Left kidney (tissue), 2 donors: Measurements from ENCODE around the gene MRPL36. TPM values are rescaled to one million over a fixed set of nuclear protein-coding genes. Genes with fewer than 3 reads are reported as not detected.

Experiments
- DNase-seq: peaks from one replicate; pipeline ENCODE4 v3.0.0-alpha.2; 2013
- polyA plus RNA-seq: library from polyadenylated mRNA; unstranded; fragments of 120-200 nt; gene quantifications from one replicate; pipeline ENCODE4 v1.2.1, GENCODE V29; 2013; ENCODE audit not compliant: insufficient read length

MRPL36 gene
- polyA plus RNA-seq, 1 donor = 33.2 TPM

GRCh38 chr5:1765880-1766235, 33.8 kb downstream of the MRPL36 start:
- DNase-seq = no peak

GRCh38 chr5:1765141-1765879, 34.3 kb downstream of the MRPL36 start:
- no peak for DNase-seq

DNA sequence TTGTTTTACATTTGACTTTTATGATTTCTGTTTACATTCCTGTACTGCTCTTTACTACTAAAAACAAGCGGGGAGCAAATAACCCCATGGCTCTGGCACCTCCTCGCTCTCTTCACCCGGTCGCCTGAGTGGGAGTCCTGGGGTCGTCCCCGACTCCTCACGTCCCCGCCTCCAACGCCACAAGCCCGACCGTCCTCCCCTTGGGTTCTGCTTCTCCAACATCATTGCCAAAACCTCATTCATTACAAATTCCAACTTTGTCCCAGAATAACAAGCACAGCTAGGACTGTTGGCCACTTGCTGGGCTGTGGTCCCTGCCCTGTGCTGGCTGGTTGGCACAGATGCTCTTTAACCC, 35.1 kb downstream of the MRPL36 start:
- no peak for DNase-seq

GRCh38 chr5:1763960-1764605, 35.6 kb downstream of the MRPL36 start:
- DNase-seq = no peak

GRCh38 chr5:1763548-1763911, 36.1 kb downstream of the MRPL36 start:
- DNase-seq = peak; percentile 52

GRCh38 chr5:1762883-1763547, 36.6 kb downstream of the MRPL36 start:
- DNase-seq = no peak

GRCh38 chr5:1762121-1762882, 37.3 kb downstream of the MRPL36 start:
- DNase-seq = no peak

GRCh38 chr5:1761453-1761755, 38.2 kb downstream of the MRPL36 start:
- DNase-seq = no peak

GRCh38 chr5:1760656-1761452, 38.8 kb downstream of the MRPL36 start:
- no peak for DNase-seq

- DNase-seq = no peak
Measured at GRCh38 chr5:1760231-1760630, 39.4 kb downstream of the MRPL36 start.

DNA sequence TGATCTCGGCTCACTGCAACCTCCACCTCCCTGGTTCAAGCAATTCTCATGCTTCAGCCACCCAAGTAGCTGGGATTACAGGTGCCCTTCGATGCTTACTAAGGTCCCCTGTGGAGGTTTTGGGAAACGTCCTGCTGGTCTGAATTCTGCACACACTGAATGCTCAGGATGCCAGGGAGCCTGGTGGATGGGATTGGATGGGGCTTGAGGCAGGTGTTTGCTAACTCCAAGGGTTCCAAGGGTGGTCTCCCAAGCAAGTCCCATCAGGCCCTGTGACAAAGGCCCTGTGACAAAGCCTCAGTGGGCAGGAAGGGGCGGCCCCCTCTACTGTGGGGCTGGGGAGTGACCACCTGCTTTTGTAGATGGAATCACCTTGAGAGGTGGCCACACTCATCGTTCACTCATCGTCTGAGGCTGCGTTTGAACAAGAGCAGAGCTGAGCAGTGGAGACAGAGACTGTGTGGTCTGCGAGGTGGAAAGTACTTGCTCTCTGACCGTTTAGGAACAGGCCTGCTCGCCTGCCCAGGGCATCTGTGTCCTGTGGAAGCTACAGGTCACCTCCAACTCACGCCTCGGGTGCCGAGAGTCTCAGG, 40.2 kb downstream of the MRPL36 start:
- DNase-seq = no peak

- DNase-seq = no peak
Measured at GRCh38 chr5:1758574-1758973, 41.1 kb downstream of the MRPL36 start.

- DNase-seq = no peak
Measured at GRCh38 chr5:1757511-1757910, 42.1 kb downstream of the MRPL36 start.

DNA sequence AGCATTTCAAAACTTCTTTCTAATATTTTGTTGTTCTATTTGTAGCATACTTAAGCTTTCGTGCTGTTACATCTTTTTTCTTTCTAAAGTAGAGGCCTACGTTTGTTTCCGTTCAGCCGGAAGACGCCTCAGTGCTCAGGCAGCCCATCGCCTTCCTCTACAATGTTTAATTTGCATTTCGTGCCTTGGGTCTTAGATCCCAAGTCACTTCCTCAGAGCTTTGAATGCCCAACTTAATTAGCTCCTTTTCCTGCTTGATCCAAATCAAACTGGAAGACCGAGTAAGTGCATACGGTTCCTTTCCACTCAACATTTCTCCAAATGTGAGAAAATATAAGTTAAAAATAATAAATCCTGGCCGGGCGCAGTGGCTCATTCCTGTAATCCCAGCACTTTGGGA, 43.2 kb downstream of the MRPL36 start:
- no peak for DNase-seq

GRCh38 chr5:1755321-1755949, 44.2 kb downstream of the MRPL36 start:
- no peak for DNase-seq

- no peak for DNase-seq
Measured at GRCh38 chr5:1754531-1755220, 45.0 kb downstream of the MRPL36 start.

- no peak for DNase-seq
Measured at GRCh38 chr5:1753490-1753889, 46.1 kb downstream of the MRPL36 start.

DNA sequence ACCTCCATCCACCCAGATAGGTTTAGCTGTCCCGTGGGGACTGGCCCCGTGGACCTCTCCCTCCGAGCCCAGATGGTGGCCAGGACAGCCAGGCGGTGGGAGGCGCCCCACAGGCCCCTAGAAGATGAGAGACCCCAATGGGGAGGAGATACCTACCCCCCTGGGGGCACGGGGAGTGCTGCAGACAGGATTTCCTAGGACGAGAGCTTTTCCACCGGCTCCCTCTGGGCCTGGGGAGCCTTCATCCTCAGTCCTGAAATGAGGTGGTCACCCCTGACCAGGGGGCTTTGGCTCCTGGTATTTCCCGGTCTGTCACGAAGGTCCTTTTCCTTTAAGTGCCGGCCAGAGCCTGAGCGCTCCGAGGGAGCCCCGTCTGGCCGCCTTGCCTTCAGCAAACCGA, 46.8 kb downstream of the MRPL36 start:
- no peak for DNase-seq

DNA sequence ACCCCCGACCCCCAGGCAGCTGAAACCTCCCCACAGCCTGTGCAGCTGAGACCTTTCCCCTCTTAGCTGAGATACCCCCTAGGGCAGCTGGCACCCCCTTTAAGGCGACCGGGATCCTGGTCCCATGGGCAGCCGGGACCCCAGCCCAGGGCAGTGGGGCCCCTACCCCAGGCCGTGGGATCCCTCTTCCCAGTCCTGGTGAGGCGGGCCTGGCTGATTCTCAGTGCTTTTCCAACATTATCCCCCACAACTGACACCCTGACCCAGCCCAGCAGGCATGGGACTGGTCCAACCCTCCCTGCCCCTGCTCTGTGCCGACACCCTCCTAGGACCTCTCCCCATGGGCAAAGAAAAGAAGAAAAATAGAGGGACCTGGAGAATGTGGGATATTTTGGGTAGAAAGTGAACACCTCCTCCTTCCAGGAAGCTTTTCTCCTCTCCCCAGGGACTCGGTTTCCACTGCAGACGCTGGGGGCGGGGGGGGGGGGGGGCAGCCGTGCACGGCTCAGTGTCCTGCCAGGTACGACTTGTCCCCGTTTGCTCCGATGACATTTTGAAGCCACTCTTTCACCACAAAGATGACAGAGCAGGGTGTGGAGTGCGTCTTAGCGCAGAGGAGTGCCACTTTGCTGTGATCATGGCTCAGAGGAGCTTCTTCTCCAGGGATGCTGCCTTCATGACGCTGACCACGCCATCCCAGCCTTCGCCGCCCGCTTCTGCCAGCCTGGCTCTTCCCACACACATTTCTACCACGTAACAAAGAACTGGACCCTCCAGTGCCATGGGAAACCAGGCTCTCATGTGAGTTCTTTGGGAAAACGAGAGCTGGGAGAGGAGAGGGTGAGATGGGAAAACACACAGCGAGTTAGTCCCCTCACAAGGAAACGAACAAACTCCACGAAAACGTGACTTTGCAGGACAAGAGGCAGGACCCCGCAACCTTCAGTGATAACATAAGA, 47.5 kb downstream of the MRPL36 start:
- no peak for DNase-seq
